OCI-LY7 (cell line): ENCODE results near the gene DGKH. TPM values are rescaled to one million over a fixed set of nuclear protein-coding genes. Genes with fewer than 3 reads are reported as not detected.

Experiments used
- BruUV-seq: library from RNA; stranded (reverse); fragments of 400-500 nt; replicated peaks from 2 replicates; lab custom pipeline; 2021; lab: Mats Ljungman, UMichigan
- CTCF ChIA-PET: fragments of 300-600 bp; sonication (Branson Sonifier 250); formaldehyde crosslinking; loops from one replicate; lab custom pipeline; 2022; ENCODE audit warnings: antibody characterized with exemption; ENCODE audit not compliant: unreplicated experiment; lab: Charles Lee
- POLR2A ChIA-PET: fragments of 300-600 bp; sonication (Branson Sonifier 250); formaldehyde crosslinking; loops from one replicate; lab custom pipeline; 2022; ENCODE audit warnings: antibody characterized with exemption; lab: Charles Lee
- DNase-seq: peaks from one replicate; pipeline ENCODE4 v3.0.0-alpha.2; 2015; ENCODE audit warnings: low spot score
- H2AFZ ChIP-seq: fragments of 200-600 bp; sonication (generic), shearing (Covaris generic); 2 replicates; pipeline ENCODE4 v1.6.1; 2014; ENCODE audit warnings: mild to moderate bottlenecking, antibody characterized with exemption, low read length, moderate library complexity
- H3K27ac ChIP-seq: fragments of 200-600 bp; sonication (generic); 2 replicates; pipeline ENCODE4 v1.5.1; 2014; ENCODE audit warnings: mixed run types, low read depth, mild to moderate bottlenecking, moderate library complexity, low read length, inconsistent platforms; ENCODE audit not compliant: poor library complexity, severe bottlenecking
- H3K36me3 ChIP-seq: fragments of 200-600 bp; sonication (generic); 2 replicates; pipeline ENCODE4 v1.6.1; 2014; ENCODE audit warnings: mild to moderate bottlenecking, antibody characterized with exemption, low read length, moderate library complexity, mixed read lengths; ENCODE audit not compliant: insufficient read depth
- H3K4me1 ChIP-seq: fragments of 200-600 bp; sonication (generic); 2 replicates; pipeline ENCODE4 v1.5.1; 2014; ENCODE audit warnings: mild to moderate bottlenecking, low read length; ENCODE audit not compliant: insufficient read depth, poor library complexity, severe bottlenecking
- H3K4me2 ChIP-seq: fragments of 200-600 bp; sonication (generic); 2 replicates; pipeline ENCODE4 v1.6.1; 2014; ENCODE audit warnings: mild to moderate bottlenecking, low read length
- H3K4me3 ChIP-seq: fragments of 200-600 bp; sonication (generic); 2 replicates; pipeline ENCODE4 v1.5.1; 2014; ENCODE audit warnings: mild to moderate bottlenecking, low read depth, low read length; ENCODE audit not compliant: poor library complexity, severe bottlenecking
- H3K79me2 ChIP-seq: fragments of 200-600 bp; sonication (generic); 2 replicates; pipeline ENCODE4 v1.6.1; 2016; ENCODE audit warnings: low read depth, mild to moderate bottlenecking, low read length, moderate library complexity, mixed read lengths; ENCODE audit not compliant: insufficient read depth
- H3K9me2 ChIP-seq: fragments of 200-600 bp; sonication (generic); 2 replicates; pipeline ENCODE4 v1.6.1; 2016; ENCODE audit warnings: mild to moderate bottlenecking, low read length, mixed read lengths; ENCODE audit not compliant: insufficient read depth
- H3K9me3 ChIP-seq: fragments of 200-600 bp; sonication (generic); 2 replicates; pipeline ENCODE4 v1.6.1; 2014; ENCODE audit warnings: mild to moderate bottlenecking, mixed run types, low read length, mixed read lengths
- H4K20me1 ChIP-seq: fragments of 200-600 bp; sonication (generic); 2 replicates; pipeline ENCODE4 v1.6.1; 2014; ENCODE audit warnings: mild to moderate bottlenecking, antibody characterized with exemption, low read length, moderate library complexity, mixed read lengths; ENCODE audit not compliant: insufficient read depth
- CTCF ChIP-seq: fragments of 200-600 bp; sonication (generic); conservative IDR thresholded peaks from 2 replicates; pipeline ENCODE4 v1.5.1; 2014; ENCODE audit warnings: mild to moderate bottlenecking, antibody characterized with exemption, low read length, moderate library complexity, mixed read lengths
- EZH2phosphoT487 ChIP-seq: fragments of 200-600 bp; sonication (generic); IDR thresholded peaks from 2 replicates; pipeline ENCODE4 v1.6.1; 2018; ENCODE audit warnings: low read depth, borderline replicate concordance, mild to moderate bottlenecking, mixed run types, antibody characterized with exemption, low read length, moderate library complexity, mixed read lengths
- intact Hi-C: fragments of 100-400 bp; cut with micrococcal nuclease; formaldehyde crosslinking; loops from one replicate; pipeline ENCODE4 v1.10.0; 2022; ENCODE audit not compliant: unreplicated experiment
- total RNA-seq, 2 experiments: library from RNA; depleted of rRNA in 1 of 2; stranded (reverse); fragments of >200 nt in 1 of 2; shearing (Covaris generic) in 1 of 2; gene quantifications; 2 replicates each; pipeline ENCODE4 v1.2.3, GENCODE V29; 2014 to 2022

DGKH gene
- total RNA-seq, 2 experiments from 2014 or later, result 6.2 to 16.1 TPM

- no peak overlapping the region for H3K27ac ChIP-seq
- intact Hi-C loops, result no loop called here
- no peaks in the 10 kb centered on the region for H3K36me3 ChIP-seq
- H3K4me3 ChIP-seq, result no peak overlapping the region
- no peaks in the 10 kb centered on the region for H4K20me1 ChIP-seq
- DNase-seq, result no peak
- ChIA-PET POLR2A (no interaction called here), CTCF (no interaction called here)
- no peaks in the 10 kb centered on the region for H3K9me3 ChIP-seq
- no peak for TF ChIP-seq EZH2phosphoT487
- no peak for TF ChIP-seq CTCF
- BruUV-seq, result no TSS peak
- no peaks in the 10 kb centered on the region for H3K4me1 ChIP-seq
- no peaks in the 10 kb centered on the region for H3K79me2 ChIP-seq
- no peak overlapping the region for H2AFZ ChIP-seq
- no peaks in the 10 kb centered on the region for H3K9me2 ChIP-seq
- H3K4me2 ChIP-seq, result no peak overlapping the region
Measured at GRCh38 chr13:42129033-42129432, 80.6 kb downstream of the DGKH start.

- Histone ChIP-seq H3K4me1 (no peaks in the 10 kb centered on the region), H3K9me2 (no peaks in the 10 kb centered on the region), H3K79me2 (no peaks in the 10 kb centered on the region), H4K20me1 (no peaks in the 10 kb centered on the region), H3K9me3 (no peaks in the 10 kb centered on the region), H3K4me2 (no peak overlapping the region), H2AFZ (no peak overlapping the region), H3K4me3 (no peak overlapping the region), H3K36me3 (no peaks in the 10 kb centered on the region), H3K27ac (no peak overlapping the region)
- no peak for DNase-seq
- CTCF ChIA-PET, result no interaction called here
- POLR2A ChIA-PET, result interaction anchor here (0.6 kb wide), 1 partner anchor 408 kb away, joined by 3 read pairs; no protein-coding TSS in a partner anchor
- BruUV-seq, result no TSS peak
- no peak for TF ChIP-seq EZH2phosphoT487
- no peak for TF ChIP-seq CTCF
- intact Hi-C loops, result no loop called here
Measured at GRCh38 chr13:42136518-42136917, 88.1 kb downstream of the DGKH start.

- DNase-seq, result no peak
- Histone ChIP-seq H3K36me3 (no peaks in the 10 kb centered on the region), H2AFZ (no peak overlapping the region), H3K4me1 (no peaks in the 10 kb centered on the region), H3K4me3 (no peak overlapping the region), H4K20me1 (no peaks in the 10 kb centered on the region), H3K4me2 (no peak overlapping the region), H3K79me2 (no peaks in the 10 kb centered on the region), H3K9me2 (no peaks in the 10 kb centered on the region), H3K27ac (no peak overlapping the region), H3K9me3 (no peaks in the 10 kb centered on the region)
- CTCF ChIA-PET, result no interaction called here
- intact Hi-C loops, result no loop called here
- POLR2A ChIA-PET, result interaction anchor here (0.6 to 1.1 kb wide), 2 partner anchors 63 to 459 kb away, joined by 3 read pairs; no protein-coding TSS in a partner anchor
- no TSS peak for BruUV-seq
- TF ChIP-seq EZH2phosphoT487 (no peak), CTCF (no peak)
Measured at GRCh38 chr13:42137856-42138537, 89.5 kb downstream of the DGKH start.
